Activated naive CD4-positive, alpha-beta T cell treated with anti-CD3 and anti-CD28 coated beads for 36 hours (primary cell): Measurements from ENCODE around the gene ITK. TPM values are rescaled to one million over a fixed set of nuclear protein-coding genes. Genes with fewer than 3 reads are reported as not detected.

Experiments
- CTCF ChIA-PET: fragments of 350-600 bp; sonication (Branson Sonifier 250); formaldehyde crosslinking; loops from one replicate; lab custom pipeline; 2021; ENCODE audit warnings: antibody characterized with exemption; lab: Charles Lee
- DNase-seq: peaks from one replicate; pipeline ENCODE4 v3.0.0-alpha.2; 2020
- H3K27ac Mint-ChIP-seq: one replicate; pipeline ENCODE4 v1.8.0; 2021; ENCODE audit warnings: mild to moderate bottlenecking, mixed read lengths
- H3K27me3 Mint-ChIP-seq: one replicate; pipeline ENCODE4 v1.8.0; 2021; ENCODE audit warnings: low read depth, mixed read lengths
- H3K36me3 Mint-ChIP-seq: one replicate; pipeline ENCODE4 v1.8.0; 2021; ENCODE audit warnings: low read depth, mixed read lengths
- H3K4me1 Mint-ChIP-seq: one replicate; pipeline ENCODE4 v1.8.0; 2021; ENCODE audit warnings: low read depth, mixed read lengths
- H3K4me3 Mint-ChIP-seq: one replicate; pipeline ENCODE4 v1.8.0; 2021; ENCODE audit warnings: mild to moderate bottlenecking, moderate library complexity, mixed read lengths
- H3K9me3 Mint-ChIP-seq: one replicate; pipeline ENCODE4 v1.8.0; 2021; ENCODE audit warnings: mixed read lengths
- intact Hi-C: fragments of 100-400 bp; cut with micrococcal nuclease; formaldehyde crosslinking; loops from one replicate; pipeline ENCODE4 v1.15.1; 2023
- total RNA-seq, 2 experiments: library from RNA; stranded (reverse); gene quantifications; one replicate each; pipeline ENCODE4 v1.2.3, GENCODE V29; 2021

ITK gene
- total RNA-seq, 2 experiments from 2014 or later: 340 TPM

DNA sequence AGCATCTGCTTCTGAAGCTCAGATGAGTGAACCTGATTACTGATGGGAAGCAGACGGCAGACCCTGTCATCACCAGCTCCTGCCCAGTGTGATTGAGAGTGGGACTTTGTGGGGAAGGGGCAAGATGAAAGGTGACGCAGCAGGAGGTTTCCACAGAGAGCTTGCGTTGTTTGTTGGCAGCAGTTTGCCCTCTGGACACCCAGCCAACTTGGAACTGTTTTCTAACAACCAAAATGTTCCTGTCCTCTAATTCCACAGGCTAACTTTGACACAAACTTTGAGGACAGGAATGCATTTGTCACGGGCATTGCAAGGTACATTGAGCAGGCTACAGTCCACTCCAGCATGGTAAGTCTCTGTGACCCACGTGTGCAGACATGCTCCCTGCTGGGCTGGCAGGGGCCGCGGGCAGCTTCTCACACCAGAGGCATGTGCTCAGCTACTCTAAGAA is 106.1 kb downstream of the ITK start:
- Mint-ChIP-seq H3K27me3 (no peaks in the 10 kb centered on the region), H3K36me3 (peaks cover 54% of the 10 kb centered on the region), H3K4me3 (no peak overlapping the region), H3K27ac (peak overlapping the region; percentile 42), H3K9me3 (peaks cover under 1% of the 10 kb centered on the region), H3K4me1 (peaks cover 86% of the 10 kb centered on the region)
- intact Hi-C loops: no loop called here
- CTCF ChIA-PET: interaction anchor here (0.7 kb wide), 2 partner anchors 10 to 38 kb away, joined by 3 to 4 read pairs; no protein-coding TSS in a partner anchor
- peak; percentile 1 for DNase-seq

DNA sequence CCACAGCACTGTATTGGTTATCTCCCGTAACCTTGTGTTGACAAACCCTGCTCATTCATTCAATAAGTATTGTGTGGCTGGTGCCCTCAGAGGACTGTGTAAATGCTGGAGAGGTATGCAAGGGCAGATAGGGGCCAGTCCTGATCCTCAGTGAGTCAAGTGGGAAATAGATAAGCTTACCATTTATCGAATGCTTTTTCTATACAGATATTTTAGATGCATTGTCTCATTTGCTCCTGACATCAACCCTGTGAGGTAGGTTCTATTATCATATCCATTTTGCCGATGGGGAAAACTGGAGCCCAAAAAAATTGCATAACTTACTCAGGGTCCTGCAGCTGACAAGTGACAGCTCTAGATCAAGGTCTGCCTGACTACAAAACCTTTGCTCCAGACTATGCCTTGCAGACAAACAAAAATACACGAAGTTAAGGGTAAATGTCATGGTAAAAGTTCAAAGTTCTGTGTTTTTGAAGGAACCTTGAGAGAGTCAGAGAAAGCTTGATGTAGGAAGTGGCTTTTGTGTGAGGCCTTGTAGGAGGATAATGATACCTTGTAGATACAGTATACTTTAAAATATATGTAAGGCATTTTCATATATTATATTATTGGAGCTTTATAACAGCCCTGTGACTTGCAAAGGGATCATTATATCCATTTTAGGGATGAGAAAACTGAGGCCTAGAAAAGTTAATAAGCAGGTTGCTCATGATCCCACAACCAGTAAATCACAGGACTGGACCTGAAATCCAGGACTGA is 107.9 kb downstream of the ITK start:
- CTCF ChIA-PET: interaction anchor here (1.2 to 1.4 kb wide), 3 partner anchors 15 to 56 kb away, joined by 3 to 6 read pairs (median 3); no protein-coding TSS in a partner anchor
- H3K9me3 Mint-ChIP-seq: no peaks in the 10 kb centered on the region
- H3K36me3 Mint-ChIP-seq: peaks cover 57% of the 10 kb centered on the region
- peak; percentile 3 for DNase-seq
- H3K27ac Mint-ChIP-seq: peak overlapping the region; percentile 32
- intact Hi-C loops: no loop called here
- no peak overlapping the region for H3K4me3 Mint-ChIP-seq
- no peaks in the 10 kb centered on the region for H3K27me3 Mint-ChIP-seq
- peaks cover 82% of the 10 kb centered on the region for H3K4me1 Mint-ChIP-seq

DNA sequence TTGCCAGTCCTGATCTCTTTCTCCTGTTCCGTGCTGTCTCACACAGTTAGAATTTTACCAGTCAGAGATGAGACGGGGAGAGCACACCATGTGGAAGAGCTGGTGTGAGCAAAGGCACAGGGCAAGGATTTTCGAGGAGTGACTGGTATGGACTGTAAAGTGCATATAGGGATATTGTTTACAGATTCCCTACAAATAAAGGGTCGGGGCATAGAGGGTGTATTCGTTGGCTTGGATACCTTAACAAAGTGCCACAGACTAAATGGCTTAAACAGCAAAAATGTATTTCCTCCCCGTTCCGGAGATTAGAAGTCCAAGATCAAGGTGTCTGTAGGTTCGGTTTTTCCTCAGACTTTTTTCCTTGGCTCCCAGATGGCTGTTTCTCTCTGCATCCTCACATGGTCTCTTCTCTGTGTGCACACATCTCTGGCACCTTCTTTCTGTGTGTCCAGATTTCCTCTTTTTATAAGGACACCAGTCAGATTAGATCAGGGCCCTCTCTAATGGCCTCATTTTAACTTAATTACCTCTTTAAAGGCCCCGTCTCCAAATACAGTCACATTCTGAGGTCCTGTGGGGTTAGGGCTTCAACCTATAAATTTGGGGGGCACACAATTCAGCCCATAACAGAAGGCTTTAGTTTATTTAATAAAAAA is 108.7 kb downstream of the ITK start:
- H3K36me3 Mint-ChIP-seq: peaks cover 61% of the 10 kb centered on the region
- H3K27ac Mint-ChIP-seq: peak overlapping the region; percentile 51
- H3K27me3 Mint-ChIP-seq: no peaks in the 10 kb centered on the region
- CTCF ChIA-PET: interaction anchor here (1.3 to 1.7 kb wide), 3 partner anchors 16 to 39 kb away, joined by 3 to 6 read pairs (median 3); no protein-coding TSS in a partner anchor
- H3K4me1 Mint-ChIP-seq: peaks cover 83% of the 10 kb centered on the region
- DNase-seq: no peak
- intact Hi-C loops: no loop called here
- no peak overlapping the region for H3K4me3 Mint-ChIP-seq
- no peaks in the 10 kb centered on the region for H3K9me3 Mint-ChIP-seq

DNA sequence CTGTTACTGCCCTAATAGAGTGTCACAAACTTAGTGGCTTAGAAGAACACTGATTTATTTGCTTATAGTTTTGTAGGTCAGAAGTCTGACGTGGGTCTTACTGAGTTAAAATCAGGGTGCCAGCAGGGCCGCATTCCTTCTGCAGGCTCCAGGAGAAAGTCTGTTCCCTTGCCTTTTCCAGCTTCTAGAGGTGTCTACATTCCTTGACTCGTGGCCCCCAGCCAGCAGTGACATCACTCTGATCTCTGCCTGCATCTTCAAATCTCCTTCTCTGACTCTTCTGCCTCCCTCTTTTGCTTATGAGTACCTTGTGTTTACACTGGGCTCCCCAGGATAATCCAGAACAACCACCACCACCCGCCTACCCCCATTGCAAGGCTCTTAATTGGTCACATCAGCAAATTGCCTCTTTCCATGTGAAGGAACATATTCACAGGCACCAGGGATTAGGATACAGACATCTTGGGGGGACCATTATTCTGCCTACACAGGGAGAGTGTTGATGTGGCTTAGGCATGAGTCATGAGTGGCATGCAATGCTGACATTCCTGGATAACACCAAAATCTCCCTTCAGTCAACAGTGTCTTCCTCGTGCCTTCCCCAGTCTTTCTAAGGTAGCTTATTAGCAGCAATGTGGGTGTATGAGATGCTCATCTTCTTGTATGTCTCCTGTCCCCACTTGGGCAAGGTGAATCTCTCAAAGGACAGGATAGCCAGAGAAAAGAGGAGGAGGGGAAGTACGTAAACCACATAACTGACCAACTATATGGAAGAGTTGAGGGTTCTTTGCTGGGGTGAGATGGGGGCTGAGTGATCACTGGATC is 109.7 kb downstream of the ITK start:
- no peaks in the 10 kb centered on the region for H3K27me3 Mint-ChIP-seq
- no peak for DNase-seq
- peak overlapping the region; percentile 68 for H3K27ac Mint-ChIP-seq
- CTCF ChIA-PET: interaction anchor here (0.6 to 1.7 kb wide), 2 partner anchors 11 to 38 kb away, joined by 3 to 4 read pairs; no protein-coding TSS in a partner anchor
- H3K9me3 Mint-ChIP-seq: no peaks in the 10 kb centered on the region
- peaks cover 79% of the 10 kb centered on the region for H3K4me1 Mint-ChIP-seq
- H3K36me3 Mint-ChIP-seq: peaks cover 68% of the 10 kb centered on the region
- intact Hi-C loops: no loop called here
- H3K4me3 Mint-ChIP-seq: no peak overlapping the region

DNA sequence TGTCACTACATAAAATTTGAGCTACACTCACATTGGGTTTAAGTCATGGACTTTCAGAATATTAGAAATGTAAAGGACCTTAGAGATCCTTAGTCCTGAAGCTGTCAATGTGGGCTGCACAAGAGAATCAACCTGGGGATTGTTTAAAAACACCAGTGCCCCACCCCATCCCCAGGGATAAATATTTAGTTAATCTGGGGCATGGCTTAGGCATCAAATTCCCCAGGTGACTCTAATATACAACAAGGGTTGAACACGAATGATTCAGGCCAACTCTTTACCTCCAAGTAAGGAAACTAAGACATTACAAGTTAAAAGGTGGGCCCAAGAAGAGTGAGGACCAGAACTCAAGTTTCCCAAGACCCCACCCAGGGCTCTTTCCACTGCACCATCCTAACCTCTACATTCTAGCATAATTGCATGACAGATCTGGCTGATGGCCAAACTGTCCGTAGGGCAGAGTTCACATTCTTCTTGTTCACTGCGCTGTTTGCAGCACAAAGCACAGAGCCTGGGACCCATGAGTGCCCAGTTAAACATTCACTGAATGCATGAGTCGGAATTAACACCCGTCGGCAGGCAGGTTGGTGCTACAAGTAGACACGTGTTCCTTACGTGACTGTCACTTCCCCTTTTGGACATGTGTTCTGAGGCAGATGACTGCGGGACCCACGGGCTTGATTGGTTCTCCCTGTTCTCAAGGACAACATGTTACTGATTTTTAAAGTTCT is 110.5 kb downstream of the ITK start:
- intact Hi-C loops: loop anchor here (1.0 kb wide), 1 partner anchor 9 kb away; no protein-coding TSS in a partner anchor
- H3K27me3 Mint-ChIP-seq: no peaks in the 10 kb centered on the region
- H3K4me3 Mint-ChIP-seq: no peak overlapping the region
- H3K9me3 Mint-ChIP-seq: no peaks in the 10 kb centered on the region
- peaks cover 79% of the 10 kb centered on the region for H3K4me1 Mint-ChIP-seq
- H3K27ac Mint-ChIP-seq: peak overlapping the region; percentile 68
- CTCF ChIA-PET: interaction anchor here (1.7 kb wide), 1 partner anchor 37 kb away, joined by 3 read pairs; no protein-coding TSS in a partner anchor
- peak; percentile 71 for DNase-seq
- peaks cover 71% of the 10 kb centered on the region for H3K36me3 Mint-ChIP-seq

DNA sequence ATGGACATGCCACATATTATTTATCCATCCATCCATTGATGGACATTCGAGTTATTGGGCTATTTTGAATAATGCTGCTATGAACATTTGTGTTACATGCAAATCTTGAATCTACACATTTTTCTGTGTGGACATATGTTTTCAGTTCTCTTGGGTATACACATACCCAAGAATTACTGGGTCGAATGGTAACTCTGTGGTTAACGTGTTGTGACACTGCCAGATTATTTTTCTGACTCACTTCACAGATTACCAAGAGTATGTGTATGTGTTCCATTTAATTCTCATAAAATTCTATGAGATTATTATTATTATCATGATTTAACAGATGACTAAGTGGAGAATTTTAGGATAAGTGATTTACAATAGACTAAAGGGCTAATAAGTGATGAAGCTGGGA is 112.0 kb downstream of the ITK start:
- Mint-ChIP-seq H3K4me3 (no peak overlapping the region), H3K27ac (no peak overlapping the region), H3K27me3 (no peaks in the 10 kb centered on the region), H3K36me3 (peaks cover 73% of the 10 kb centered on the region), H3K4me1 (peaks cover 71% of the 10 kb centered on the region), H3K9me3 (no peaks in the 10 kb centered on the region)
- no peak for DNase-seq
- intact Hi-C loops: no loop called here
- CTCF ChIA-PET: no interaction called here

DNA sequence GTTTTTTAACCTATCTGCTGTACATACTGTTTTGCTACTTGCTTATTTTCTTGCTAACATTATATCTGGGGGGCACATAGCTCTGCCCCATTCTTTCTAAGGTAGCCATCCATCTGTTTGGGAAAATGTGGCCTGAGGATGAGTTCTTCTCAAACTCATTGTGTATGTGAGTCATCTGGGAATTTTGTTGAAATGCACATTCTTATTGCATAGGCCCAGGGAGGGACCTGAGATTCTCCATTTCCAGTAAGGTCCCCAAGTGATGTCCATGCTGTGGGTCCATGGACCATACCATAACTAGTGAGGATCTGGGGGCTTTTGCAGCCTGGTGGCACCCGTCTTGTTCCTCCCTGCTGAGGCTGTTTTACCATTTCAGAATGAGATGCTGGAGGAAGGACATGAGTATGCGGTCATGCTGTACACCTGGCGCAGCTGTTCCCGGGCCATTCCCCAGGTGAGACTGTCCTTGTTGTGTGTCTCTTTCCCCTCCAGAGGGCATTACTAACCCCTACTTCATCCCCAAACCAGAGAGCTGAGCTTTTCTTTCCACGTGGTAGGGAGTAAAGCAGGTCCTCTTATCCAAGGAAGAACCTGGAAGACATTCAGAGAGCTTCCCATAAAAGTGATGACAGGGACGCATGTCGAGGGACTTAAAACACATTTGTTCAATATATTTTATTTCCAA is 113.9 kb downstream of the ITK start:
- H3K4me3 Mint-ChIP-seq: no peak overlapping the region
- peak overlapping the region; percentile 61 for H3K27ac Mint-ChIP-seq
- H3K36me3 Mint-ChIP-seq: peaks cover 67% of the 10 kb centered on the region
- no peak for DNase-seq
- H3K9me3 Mint-ChIP-seq: no peaks in the 10 kb centered on the region
- no peaks in the 10 kb centered on the region for H3K27me3 Mint-ChIP-seq
- intact Hi-C loops: no loop called here
- peaks cover 55% of the 10 kb centered on the region for H3K4me1 Mint-ChIP-seq
- CTCF ChIA-PET: interaction anchor here (1.2 to 1.8 kb wide), 3 partner anchors 9 to 146 kb away, joined by 4 to 5 read pairs (median 5); no protein-coding TSS in a partner anchor

DNA sequence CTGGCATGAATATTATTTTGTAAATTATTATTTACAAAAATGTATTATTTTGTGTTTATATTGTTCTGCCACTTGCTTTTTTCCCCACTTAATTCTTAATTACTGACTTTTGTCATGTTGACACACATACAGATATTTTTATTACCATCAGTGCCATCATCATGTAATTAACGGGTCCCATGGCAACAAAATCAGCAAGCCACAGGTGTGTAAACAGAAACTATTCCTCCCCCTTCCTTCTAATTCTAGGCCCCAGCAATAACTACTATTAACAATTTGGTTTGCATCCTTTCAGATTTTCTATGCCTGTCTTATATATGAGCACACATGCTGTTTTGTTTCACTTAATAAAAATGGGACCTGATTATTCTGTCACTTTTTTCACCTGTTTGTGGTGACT is 114.6 kb downstream of the ITK start:
- no peak overlapping the region for H3K27ac Mint-ChIP-seq
- CTCF ChIA-PET: interaction anchor here (1.3 to 1.8 kb wide), 2 partner anchors 9 to 33 kb away, joined by 5 read pairs; no protein-coding TSS in a partner anchor

DNA sequence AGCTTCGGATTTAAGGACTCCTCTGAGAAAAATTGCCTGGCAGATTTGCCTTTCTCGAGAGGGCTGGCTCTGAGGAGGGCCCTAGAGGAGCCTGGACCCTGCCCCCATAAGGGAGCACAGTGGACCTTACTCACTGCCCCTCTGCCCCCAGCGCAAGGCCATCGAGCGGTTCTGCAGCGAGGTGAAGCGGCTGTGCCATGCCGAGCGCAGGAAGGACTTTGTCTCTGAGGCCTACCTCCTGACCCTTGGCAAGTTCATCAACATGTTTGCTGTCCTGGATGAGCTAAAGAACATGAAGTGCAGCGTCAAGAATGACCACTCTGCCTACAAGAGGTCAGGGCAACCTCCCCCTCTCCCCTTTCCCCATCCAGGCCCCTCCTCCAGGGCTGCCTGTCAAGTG is 119.9 kb downstream of the ITK start:
- DNase-seq: no peak
- CTCF ChIA-PET: interaction anchor here (1.2 to 1.6 kb wide), 5 partner anchors 10 to 44 kb away, joined by 3 to 4 read pairs (median 4); no protein-coding TSS in a partner anchor
- Mint-ChIP-seq H3K36me3 (peaks cover 66% of the 10 kb centered on the region), H3K27me3 (no peaks in the 10 kb centered on the region), H3K4me1 (peaks cover 45% of the 10 kb centered on the region), H3K9me3 (no peaks in the 10 kb centered on the region), H3K27ac (peak overlapping the region; percentile 78), H3K4me3 (no peak overlapping the region)
- intact Hi-C loops: no loop called here

More for the DNA sequence above, 114.6 kb downstream of the ITK start:
- peaks cover 66% of the 10 kb centered on the region for H3K36me3 Mint-ChIP-seq
- no peaks in the 10 kb centered on the region for H3K27me3 Mint-ChIP-seq
- intact Hi-C loops: no loop called here
- no peaks in the 10 kb centered on the region for H3K9me3 Mint-ChIP-seq
- DNase-seq: no peak
- peaks cover 49% of the 10 kb centered on the region for H3K4me1 Mint-ChIP-seq
- no peak overlapping the region for H3K4me3 Mint-ChIP-seq

DNA sequence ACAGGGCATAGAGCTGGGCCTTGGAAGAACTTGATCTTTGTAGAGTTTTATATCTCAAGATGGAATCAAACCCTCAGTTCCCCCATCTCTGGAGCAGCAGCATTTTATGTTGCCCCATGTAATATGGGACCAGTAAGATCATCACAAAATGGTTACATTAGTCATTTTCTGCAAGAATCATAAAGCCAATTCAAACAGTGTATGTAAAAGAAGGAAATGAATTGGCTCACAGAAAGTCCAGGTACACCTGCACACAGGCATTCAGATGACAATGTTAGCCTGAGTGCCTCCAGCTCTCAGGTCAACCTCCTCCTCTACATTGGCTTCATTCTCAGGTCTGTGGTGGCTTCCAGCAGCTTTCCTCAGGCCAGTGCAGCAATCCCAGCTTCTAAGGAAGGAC is 120.4 kb downstream of the ITK start:
- DNase-seq: no peak
- intact Hi-C loops: no loop called here
- peak overlapping the region; percentile 78 for H3K27ac Mint-ChIP-seq
- peaks cover 67% of the 10 kb centered on the region for H3K36me3 Mint-ChIP-seq
- H3K27me3 Mint-ChIP-seq: no peaks in the 10 kb centered on the region
- peaks cover 47% of the 10 kb centered on the region for H3K4me1 Mint-ChIP-seq
- CTCF ChIA-PET: interaction anchor here (1.2 to 1.6 kb wide), 5 partner anchors 11 to 44 kb away, joined by 3 to 4 read pairs (median 4); no protein-coding TSS in a partner anchor
- H3K4me3 Mint-ChIP-seq: no peak overlapping the region
- no peaks in the 10 kb centered on the region for H3K9me3 Mint-ChIP-seq

DNA sequence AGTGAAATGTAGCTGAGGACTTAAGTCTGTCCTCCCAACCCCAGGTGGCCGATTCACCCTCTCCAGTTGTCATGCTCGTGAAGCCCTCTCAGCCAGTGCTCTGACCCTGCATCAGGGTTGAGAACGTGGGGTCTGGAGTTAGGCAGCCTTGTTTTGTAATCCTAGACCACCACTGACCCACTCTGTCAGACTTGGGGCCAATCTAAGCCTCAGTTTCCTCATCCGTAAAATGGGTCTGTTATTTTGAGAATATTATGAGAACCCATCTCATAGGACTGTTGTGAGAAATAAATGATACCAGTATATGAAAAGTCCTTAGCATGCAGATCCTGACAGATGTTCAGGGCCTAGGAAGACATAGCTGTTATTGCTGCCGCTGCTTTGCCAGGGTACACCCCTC is 122.4 kb downstream of the ITK start:
- intact Hi-C loops: no loop called here
- Mint-ChIP-seq H3K4me1 (peaks cover 65% of the 10 kb centered on the region), H3K9me3 (no peaks in the 10 kb centered on the region), H3K27me3 (no peaks in the 10 kb centered on the region), H3K27ac (peak overlapping the region; percentile 81), H3K36me3 (peaks cover 69% of the 10 kb centered on the region), H3K4me3 (no peak overlapping the region)
- DNase-seq: no peak
- CTCF ChIA-PET: interaction anchor here (0.6 to 2.5 kb wide), 9 partner anchors 8 to 154 kb away, joined by 3 to 13 read pairs (median 9); no protein-coding TSS in a partner anchor
